ENCODE results near the gene UTP14C. TPM values are rescaled to one million over a fixed set of nuclear protein-coding genes. Genes with fewer than 3 reads are reported as not detected.

Gene UTP14C
- total and polyA plus RNA-seq, 2 donors (not counting 1 experiment from before 2014, with no cell fraction given): 1.9 to 14.9 TPM

DNA sequence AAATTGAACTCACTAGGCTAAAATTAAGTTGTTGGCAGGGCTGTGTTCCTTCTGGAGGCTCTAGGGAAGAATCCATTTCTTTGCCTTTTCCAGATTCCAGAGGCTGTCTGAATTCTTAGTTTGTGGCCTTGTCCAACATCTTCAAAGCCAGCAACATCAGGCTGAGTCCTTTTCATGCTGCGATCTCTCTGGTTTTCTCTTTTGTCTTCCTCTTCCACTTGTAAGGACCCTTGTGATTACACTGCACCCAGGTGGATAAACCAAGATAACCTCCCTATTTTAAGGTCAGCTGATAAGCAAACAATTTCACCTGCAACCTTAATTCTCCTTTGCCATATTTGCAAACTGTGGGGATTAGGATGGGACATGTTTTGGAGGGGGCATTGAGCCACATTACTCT, 11.5 kb downstream of the UTP14C start:
- 100% methylated on average over 1 of the region's 1 CpG for WGBS (ENCODE audit: insufficient coverage)
- H3K27ac Mint-ChIP-seq: no peak overlapping the region

DNA sequence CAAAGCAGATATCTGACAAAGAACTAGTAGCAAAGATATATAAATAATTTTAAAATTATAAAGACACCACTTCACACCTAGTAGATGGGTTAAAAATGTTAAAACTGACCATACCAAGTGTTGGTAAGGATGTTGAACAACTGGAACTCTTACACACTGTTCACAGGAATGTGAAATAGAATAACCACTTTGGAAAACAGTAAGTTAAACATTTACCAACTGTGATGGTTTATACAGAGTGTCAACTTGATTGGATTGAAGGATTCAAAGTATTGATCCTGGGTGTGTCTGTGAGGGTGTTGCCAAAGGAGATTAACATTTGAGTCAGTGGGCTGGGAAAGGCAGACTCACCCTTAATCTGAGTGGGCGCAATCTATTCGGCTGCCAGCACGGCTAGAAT, 19.2 kb downstream of the UTP14C start:
- 77% methylated on average over 3 of the region's 3 CpGs for WGBS (ENCODE audit: insufficient coverage)
- no peak overlapping the region for H3K9ac ChIP-seq (ENCODE audit: low read length)
- H3K4me3 ChIP-seq (ENCODE audit: control extremely low read depth in 1 of 5, extremely low read depth in 1 of 5, insufficient read depth in 1 of 5, low read depth in 2 of 5, low read length in 4 of 5): no peak overlapping the region
- TF ChIP-seq, protein P1, sequence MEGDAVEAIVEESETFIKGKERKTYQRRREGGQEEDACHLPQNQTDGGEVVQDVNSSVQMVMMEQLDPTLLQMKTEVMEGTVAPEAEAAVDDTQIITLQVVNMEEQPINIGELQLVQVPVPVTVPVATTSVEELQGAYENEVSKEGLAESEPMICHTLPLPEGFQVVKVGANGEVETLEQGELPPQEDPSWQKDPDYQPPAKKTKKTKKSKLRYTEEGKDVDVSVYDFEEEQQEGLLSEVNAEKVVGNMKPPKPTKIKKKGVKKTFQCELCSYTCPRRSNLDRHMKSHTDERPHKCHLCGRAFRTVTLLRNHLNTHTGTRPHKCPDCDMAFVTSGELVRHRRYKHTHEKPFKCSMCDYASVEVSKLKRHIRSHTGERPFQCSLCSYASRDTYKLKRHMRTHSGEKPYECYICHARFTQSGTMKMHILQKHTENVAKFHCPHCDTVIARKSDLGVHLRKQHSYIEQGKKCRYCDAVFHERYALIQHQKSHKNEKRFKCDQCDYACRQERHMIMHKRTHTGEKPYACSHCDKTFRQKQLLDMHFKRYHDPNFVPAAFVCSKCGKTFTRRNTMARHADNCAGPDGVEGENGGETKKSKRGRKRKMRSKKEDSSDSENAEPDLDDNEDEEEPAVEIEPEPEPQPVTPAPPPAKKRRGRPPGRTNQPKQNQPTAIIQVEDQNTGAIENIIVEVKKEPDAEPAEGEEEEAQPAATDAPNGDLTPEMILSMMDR (IDR thresholded peaks at IDR 0.05): no peak
- TF ChIP-seq EZH2 (IDR thresholded peaks at IDR 0.05; ENCODE audit: borderline replicate concordance, insufficient read depth, low read depth, low read length, poor library complexity, severe bottlenecking): no peak
- DNase-seq (no peak), ATAC-seq (ENCODE audit: low read depth) (no peak)
- no peak overlapping the region for H2AFZ ChIP-seq (ENCODE audit: insufficient read depth, low read depth, low read length, poor library complexity, severe bottlenecking)
- no peak overlapping the region for H3K27ac ChIP-seq (ENCODE audit: low read length in 2 of 2)
- Mint-ChIP-seq H3K27me3 (no peaks in the 10 kb centered on the region), H3K9me3 (ENCODE audit: insufficient read depth) (peaks cover 3% of the 10 kb centered on the region), H3K27ac (no peak overlapping the region), H3K4me1 (no peaks in the 10 kb centered on the region), H3K4me3 (no peak overlapping the region)
- no peak overlapping the region for H3K4me2 ChIP-seq (replicated peaks; ENCODE audit: low read depth, low read length, poor library complexity, severe bottlenecking)
- H3K9me3 ChIP-seq (ENCODE audit: control extremely low read depth in 1 of 3, control insufficient read depth in 2 of 3, insufficient read depth in 1 of 3, low read length in 2 of 3): peaks cover 0 to 4% (median 2%) of the 10 kb centered on the region in 3 donors
- intact Hi-C loops (cut with micrococcal nuclease): loop anchor here (10.0 kb wide), 1 partner anchor 51 kb away; no protein-coding TSS in a partner anchor
- no peaks in the 10 kb centered on the region for H4K20me1 ChIP-seq (ENCODE audit: control insufficient read depth, insufficient read depth, low read length, poor library complexity, severe bottlenecking)
- no peaks in the 10 kb centered on the region for H3K27me3 ChIP-seq (replicated peaks in 1 of 4; ENCODE audit: control extremely low read depth in 1 of 4, control insufficient read depth in 3 of 4, insufficient read depth in 4 of 4, low read length in 3 of 4)
- POLR2A ChIA-PET: no interaction called here
- H3K4me1 ChIP-seq (ENCODE audit: control insufficient read depth in 2 of 2, insufficient read depth in 2 of 2, low read length in 2 of 2): no peaks in the 10 kb centered on the region
- CTCF ChIA-PET: no interaction called here
- H3K79me2 ChIP-seq (ENCODE audit: control insufficient read depth, insufficient read depth, low read length): no peaks in the 10 kb centered on the region
- H3K36me3 ChIP-seq (replicated peaks in 1 of 2; ENCODE audit: control extremely low read depth in 1 of 2, control insufficient read depth in 1 of 2, extremely low read depth in 1 of 2, insufficient read depth in 2 of 2, low read length in 1 of 2): no peaks in the 10 kb centered on the region

More for the DNA sequence above, 11.5 kb downstream of the UTP14C start:
- H3K4me2 ChIP-seq (replicated peaks; ENCODE audit: low read depth, low read length, poor library complexity, severe bottlenecking): no peak overlapping the region
- H3K9me3 ChIP-seq (ENCODE audit: control extremely low read depth in 1 of 3, control insufficient read depth in 2 of 3, insufficient read depth in 1 of 3, low read length in 2 of 3): peaks cover 0 to 2% (median 0%) of the 10 kb centered on the region in 3 donors
- TF ChIP-seq, protein P1 (IDR thresholded peaks at IDR 0.05): no peak
- H3K27me3 Mint-ChIP-seq: no peaks in the 10 kb centered on the region
- H3K79me2 ChIP-seq (ENCODE audit: control insufficient read depth, insufficient read depth, low read length): no peaks in the 10 kb centered on the region
- H2AFZ ChIP-seq (ENCODE audit: insufficient read depth, low read depth, low read length, poor library complexity, severe bottlenecking): no peak overlapping the region
- H4K20me1 ChIP-seq (ENCODE audit: control insufficient read depth, insufficient read depth, low read length, poor library complexity, severe bottlenecking): peaks cover 9% of the 10 kb centered on the region
- ATAC-seq (ENCODE audit: low read depth) (no peak), DNase-seq (no peak)
- H3K4me1 ChIP-seq (ENCODE audit: control insufficient read depth in 2 of 2, insufficient read depth in 2 of 2, low read length in 2 of 2): no peaks in the 10 kb centered on the region
- no peak overlapping the region for H3K9ac ChIP-seq (ENCODE audit: low read length)
- no peaks in the 10 kb centered on the region for H3K9me3 Mint-ChIP-seq (ENCODE audit: insufficient read depth)
- H3K4me1 Mint-ChIP-seq: peaks cover 3% of the 10 kb centered on the region
- ChIA-PET CTCF (no interaction called here), POLR2A (no interaction called here)
- no peak overlapping the region for H3K4me3 ChIP-seq (ENCODE audit: control extremely low read depth in 1 of 5, extremely low read depth in 1 of 5, insufficient read depth in 1 of 5, low read depth in 2 of 5, low read length in 4 of 5)
- H3K4me3 Mint-ChIP-seq: no peak overlapping the region
- intact Hi-C loops (cut with micrococcal nuclease): no loop called here
- H3K27ac ChIP-seq (ENCODE audit: low read length in 2 of 2): no peak overlapping the region
- no peaks in the 10 kb centered on the region for H3K27me3 ChIP-seq (replicated peaks in 1 of 4; ENCODE audit: control extremely low read depth in 1 of 4, control insufficient read depth in 3 of 4, insufficient read depth in 4 of 4, low read length in 3 of 4)
- H3K36me3 ChIP-seq (replicated peaks in 1 of 2; ENCODE audit: control extremely low read depth in 1 of 2, control insufficient read depth in 1 of 2, extremely low read depth in 1 of 2, insufficient read depth in 2 of 2, low read length in 1 of 2): no peaks in the 10 kb centered on the region
